ENCODE results near the gene ITPKC. TPM values are rescaled to one million over a fixed set of nuclear protein-coding genes. Genes with fewer than 3 reads are reported as not detected.
A peak's percentile ranks its signal among the peaks of the same experiment; 100 is the strongest.
"Not testable (repeated sequence)": the region's sequence is repeated elsewhere in the genome, so short reads cannot be mapped to it uniquely, and the experiment has no call there.

Gene ITPKC
- polyA plus RNA-seq, 3 donors = 2.7 to 5.7 (median 2.9) TPM

GRCh38 chr19:40763963-40764362 is 47.1 kb downstream of the ITPKC start:
- Histone ChIP-seq H3K4me1 (ENCODE audit: control insufficient read depth in 1 of 2, insufficient read depth in 2 of 2, low read length in 2 of 2) (no peaks in the 10 kb centered on the region), H2AFZ (ENCODE audit: insufficient read depth, low read depth, low read length, poor library complexity, severe bottlenecking) (no peak overlapping the region), H3K79me2 (ENCODE audit: insufficient read depth, low read length) (peaks cover 36% of the 10 kb centered on the region), H3K36me3 (replicated peaks in 1 of 2; ENCODE audit: control insufficient read depth in 1 of 2, insufficient read depth in 2 of 2, low read length in 2 of 2) (peaks cover 73 to 92% of the 10 kb centered on the region in 2 donors), H3K9me3 (replicated peaks in 1 of 2; ENCODE audit: control insufficient read depth in 1 of 2, insufficient read depth in 1 of 2, low read length in 2 of 2) (no peaks in the 10 kb centered on the region), H3K27me3 (ENCODE audit: control insufficient read depth in 2 of 2, insufficient read depth in 2 of 2, low read length in 2 of 2) (no peaks in the 10 kb centered on the region), H3K27ac (ENCODE audit: low read depth in 1 of 2, low read length in 2 of 2) (peak overlapping the region in 1 of 2 donors; percentile 51), H3K4me3 (replicated peaks in 1 of 3; ENCODE audit: low read depth in 2 of 3, low read length in 3 of 3) (no peak overlapping the region), H3K4me2 (replicated peaks; ENCODE audit: extremely low read depth, low read length, poor library complexity, severe bottlenecking) (no peak overlapping the region), H4K20me1 (ENCODE audit: insufficient read depth, low read length) (peaks cover 64% of the 10 kb centered on the region), H3K9ac (ENCODE audit: insufficient read depth, low read length, poor library complexity, severe bottlenecking) (no peak overlapping the region)
- Mint-ChIP-seq H3K4me3 (no peak overlapping the region), H3K27me3 (ENCODE audit: low read depth in 3 of 3) (no peaks in the 10 kb centered on the region), H3K4me1 (no peaks in the 10 kb centered on the region), H3K27ac (peak overlapping the region in 2 of 7 donors; percentile 1 to 51), H3K36me3 (peaks cover 78 to 94% of the 10 kb centered on the region in 2 donors), H3K9me3 (peaks cover 0 to 2% (median 0%) of the 10 kb centered on the region in 7 donors)
- TF ChIP-seq, protein P1, sequence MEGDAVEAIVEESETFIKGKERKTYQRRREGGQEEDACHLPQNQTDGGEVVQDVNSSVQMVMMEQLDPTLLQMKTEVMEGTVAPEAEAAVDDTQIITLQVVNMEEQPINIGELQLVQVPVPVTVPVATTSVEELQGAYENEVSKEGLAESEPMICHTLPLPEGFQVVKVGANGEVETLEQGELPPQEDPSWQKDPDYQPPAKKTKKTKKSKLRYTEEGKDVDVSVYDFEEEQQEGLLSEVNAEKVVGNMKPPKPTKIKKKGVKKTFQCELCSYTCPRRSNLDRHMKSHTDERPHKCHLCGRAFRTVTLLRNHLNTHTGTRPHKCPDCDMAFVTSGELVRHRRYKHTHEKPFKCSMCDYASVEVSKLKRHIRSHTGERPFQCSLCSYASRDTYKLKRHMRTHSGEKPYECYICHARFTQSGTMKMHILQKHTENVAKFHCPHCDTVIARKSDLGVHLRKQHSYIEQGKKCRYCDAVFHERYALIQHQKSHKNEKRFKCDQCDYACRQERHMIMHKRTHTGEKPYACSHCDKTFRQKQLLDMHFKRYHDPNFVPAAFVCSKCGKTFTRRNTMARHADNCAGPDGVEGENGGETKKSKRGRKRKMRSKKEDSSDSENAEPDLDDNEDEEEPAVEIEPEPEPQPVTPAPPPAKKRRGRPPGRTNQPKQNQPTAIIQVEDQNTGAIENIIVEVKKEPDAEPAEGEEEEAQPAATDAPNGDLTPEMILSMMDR (IDR thresholded peaks at IDR 0.05) = no peak
- DNase-seq = no peak
- 95% methylated on average over 7 of the region's 10 CpGs for WGBS (ENCODE audit: insufficient coverage)
- intact Hi-C loops (cut with micrococcal nuclease) = no loop called here

GRCh38 chr19:40766385-40766784 is 49.5 kb downstream of the ITPKC start:
- H3K27me3 ChIP-seq (ENCODE audit: control insufficient read depth in 2 of 2, insufficient read depth in 2 of 2, low read length in 2 of 2); H3K4me1 ChIP-seq (ENCODE audit: control insufficient read depth in 1 of 2, insufficient read depth in 2 of 2, low read length in 2 of 2); H3K9me3 ChIP-seq (replicated peaks in 1 of 2; ENCODE audit: control insufficient read depth in 1 of 2, insufficient read depth in 1 of 2, low read length in 2 of 2); DNase-seq; H3K27me3 Mint-ChIP-seq (ENCODE audit: low read depth in 3 of 3); intact Hi-C loops (cut with micrococcal nuclease); H3K27ac Mint-ChIP-seq; H3K4me2 ChIP-seq (replicated peaks; ENCODE audit: extremely low read depth, low read length, poor library complexity, severe bottlenecking); H3K4me1 Mint-ChIP-seq; H3K4me3 ChIP-seq (replicated peaks in 1 of 3; ENCODE audit: low read depth in 2 of 3, low read length in 3 of 3); H3K9ac ChIP-seq (ENCODE audit: insufficient read depth, low read length, poor library complexity, severe bottlenecking); H2AFZ ChIP-seq (ENCODE audit: insufficient read depth, low read depth, low read length, poor library complexity, severe bottlenecking); H3K4me3 Mint-ChIP-seq; H3K27ac ChIP-seq (ENCODE audit: low read depth in 1 of 2, low read length in 2 of 2): not testable (repeated sequence)
- H3K79me2 ChIP-seq (ENCODE audit: insufficient read depth, low read length) = peaks cover 22% of the 10 kb centered on the region
- peaks cover 42% of the 10 kb centered on the region for H4K20me1 ChIP-seq (ENCODE audit: insufficient read depth, low read length)
- H3K36me3 Mint-ChIP-seq = peaks cover 63 to 86% of the 10 kb centered on the region in 2 donors
- peaks cover 49 to 76% of the 10 kb centered on the region in 2 donors for H3K36me3 ChIP-seq (replicated peaks in 1 of 2; ENCODE audit: control insufficient read depth in 1 of 2, insufficient read depth in 2 of 2, low read length in 2 of 2)
- WGBS (ENCODE audit: insufficient coverage) = 100% methylated on average over 5 of the region's 13 CpGs
- H3K9me3 Mint-ChIP-seq = peaks cover 0 to 14% (median 4%) of the 10 kb centered on the region in 7 donors
